HepG2 (cell line): Measurements from ENCODE around the gene TLR1. TPM values are rescaled to one million over a fixed set of nuclear protein-coding genes. Genes with fewer than 3 reads are reported as not detected.

Experiments used
- ATAC-seq: fragments of 200-7000 bp; cut with Tn5 transposase; 3 replicates; pipeline ENCODE4 v1.9.1; 2020; ENCODE audit warnings: mild to moderate bottlenecking, moderate library complexity
- BruUV-seq: library from RNA; stranded (reverse); fragments of 400-500 nt; replicated peaks from 2 replicates; lab custom pipeline; 2021; lab: Mats Ljungman, UMichigan
- CTCF ChIA-PET: fragments of 300-600 bp; formaldehyde crosslinking; extraction: SDS; loops from one replicate; lab custom pipeline; 2021; ENCODE audit warnings: low total read pairs, inconsistent platforms, low intra/inter-chr PET ratio; lab: Yijun Ruan, JAX
- POLR2A ChIA-PET: fragments of 350-600 bp; sonication (Branson Sonifier 250); formaldehyde crosslinking; loops from one replicate; lab custom pipeline; 2020; ENCODE audit warnings: antibody characterized with exemption, inconsistent platforms; lab: Yijun Ruan, JAX
- DNase-seq: peaks from one replicate; pipeline ENCODE4 v3.0.0-alpha.2; 2015; ENCODE audit warnings: low spot score
- FAIRE-seq: peaks from 3 replicates; lab custom pipeline; 2011; peaks lifted over from hg19 to GRCh38; lab: Jason Lieb, UNC
- H2AFZ ChIP-seq: one replicate; pipeline ENCODE4 v1.6.1; 2011; ENCODE audit warnings: low read length, inconsistent platforms
- H3K27ac ChIP-seq: fragments of 300-600 bp; 3 replicates; pipeline ENCODE4 v1.8.0; 2011; ENCODE audit warnings: mixed run types, mild to moderate bottlenecking, mixed read lengths, low read length, inconsistent platforms; ENCODE audit not compliant: insufficient read depth; ENCODE audit errors: extremely low read length
- H3K27me3 ChIP-seq, 2 experiments: fragments of 200-600 bp in 1 of 2; 2 replicates in 1 of 2; 3 replicates in 1 of 2; pipeline versions ENCODE4 v1.6.0 to v1.8.0; 2011; ENCODE audit warnings: low read length in 2 of 2, mild to moderate bottlenecking in 2 of 2, moderate library complexity in 2 of 2, inconsistent platforms in 1 of 2; ENCODE audit not compliant: insufficient read depth in 2 of 2, control insufficient read depth in 1 of 2
- H3K36me3 ChIP-seq, 2 experiments: fragments of 200-600 bp in 1 of 2; replicated peaks in 1 of 2; 2 replicates in 1 of 2; 3 replicates in 1 of 2; pipeline versions ENCODE4 v1.5.1 to v1.8.0; 2011; ENCODE audit warnings: low read length in 2 of 2, inconsistent platforms in 1 of 2; ENCODE audit not compliant: insufficient read depth in 2 of 2, control insufficient read depth in 1 of 2
- H3K4me1 ChIP-seq: 2 replicates; pipeline ENCODE4 v1.5.1; 2012; ENCODE audit warnings: low read length, inconsistent platforms; ENCODE audit not compliant: insufficient read depth
- H3K4me2 ChIP-seq: 2 replicates; pipeline ENCODE4 v1.6.0; 2011; ENCODE audit warnings: low read depth, low read length, inconsistent platforms
- H3K4me3 ChIP-seq, 3 experiments: fragments of 200-600 bp in 1 of 3; sonication (generic), shearing (Covaris generic) in 1 of 3; replicated peaks in 1 of 3; 2 replicates each; pipeline ENCODE4 v1.5.1; 2011 to 2016; ENCODE audit warnings: low read length in 3 of 3, inconsistent platforms in 2 of 3, low read depth in 2 of 3, mild to moderate bottlenecking in 2 of 3, control low read depth in 1 of 3, mixed read lengths in 1 of 3; ENCODE audit not compliant: insufficient read depth in 1 of 3
- H3K79me2 ChIP-seq: one replicate; pipeline ENCODE4 v1.6.1; 2011; ENCODE audit warnings: low read length, inconsistent platforms; ENCODE audit not compliant: insufficient read depth
- H3K9ac ChIP-seq: 2 replicates; pipeline ENCODE4 v1.6.0; 2011; ENCODE audit warnings: mild to moderate bottlenecking, low read depth, low read length, inconsistent platforms; ENCODE audit not compliant: insufficient read depth
- H3K9me3 ChIP-seq: 2 replicates; pipeline ENCODE4 v1.5.1; 2012; ENCODE audit warnings: mild to moderate bottlenecking, low read length
- H4K20me1 ChIP-seq: 2 replicates; pipeline ENCODE4 v1.6.0; 2011; ENCODE audit warnings: inconsistent platforms, mild to moderate bottlenecking, low read length, moderate library complexity; ENCODE audit not compliant: insufficient read depth
- MAZ ChIP-seq, 2 experiments: sonication (generic) in 1 of 2; formaldehyde crosslinking in 1 of 2; IDR thresholded peaks; 2 replicates each; pipeline versions ENCODE4 v1.5.0 to v1.6.1; 2012 to 2020; ENCODE audit warnings: low read depth in 2 of 2, mild to moderate bottlenecking in 2 of 2, borderline replicate concordance in 1 of 2, improper control_type of control experiment in 1 of 2, low read length in 1 of 2, missing genetic modification reagents in 1 of 2, moderate library complexity in 1 of 2
- MEF2D ChIP-seq: sonication (generic); formaldehyde crosslinking; IDR thresholded peaks from 2 replicates; pipeline ENCODE4 v1.5.1; 2020; ENCODE audit warnings: mild to moderate bottlenecking, missing genetic modification reagents
- NFE2L2 ChIP-seq: fragments of 150-350 bp; IDR thresholded peaks from 2 replicates; pipeline ENCODE4 v1.6.1; 2014; ENCODE audit warnings: low read length
- SRSF4 ChIP-seq: fragments of 200-400 bp; formaldehyde crosslinking; IDR thresholded peaks from one replicate; pipeline ENCODE4 v1.6.1; 2018; ENCODE audit warnings: mild to moderate bottlenecking, low read depth, low read length, moderate library complexity; ENCODE audit not compliant: poor library complexity, severe bottlenecking
- ZFAT ChIP-seq: sonication (generic); formaldehyde crosslinking; conservative IDR thresholded peaks from 2 replicates; pipeline ENCODE4 v1.8.1; 2023; ENCODE audit warnings: missing genetic modification reagents, inconsistent platforms
- ZNF292 ChIP-seq: sonication (generic); formaldehyde crosslinking; IDR thresholded peaks from 2 replicates; pipeline ENCODE4 v1.8.1; 2022; ENCODE audit warnings: mild to moderate bottlenecking, low read depth, missing genetic modification reagents, borderline replicate concordance
- ZNF607 ChIP-seq: sonication (generic); formaldehyde crosslinking; IDR thresholded peaks from 2 replicates; pipeline ENCODE4 v1.5.1; 2020; ENCODE audit warnings: missing genetic modification reagents, mild to moderate bottlenecking, borderline replicate concordance
- ZSCAN21 ChIP-seq: sonication (generic); formaldehyde crosslinking; IDR thresholded peaks from 2 replicates; pipeline ENCODE4 v1.8.0; 2022; ENCODE audit warnings: mild to moderate bottlenecking, missing genetic modification reagents, moderate library complexity, borderline replicate concordance
- WGBS: methylation state at CpG from one replicate; pipeline ENCODE4 v1.1.6; 2017; ENCODE audit warnings: low lambda C conversion rate; 5-methylcytosine and 5-hydroxymethylcytosine counted together
- in situ Hi-C: cut with HindIII; loops from 2 replicates; pipeline ENCODE4 v1.10.0; 2017; ENCODE audit warnings: low pct_unique_long_range_greater_than_20kb; ENCODE audit not compliant: extremely low pct_ligation_motif_present
- intact Hi-C: fragments of 100-400 bp; cut with micrococcal nuclease; formaldehyde crosslinking; loops from one replicate; pipeline ENCODE4 v1.10.0; 2022; ENCODE audit not compliant: unreplicated experiment
- polyA plus RNA-seq, 8 experiments: library from polyadenylated mRNA; depleted of rRNA in 3 of 8; stranded (reverse) in 7 of 8; unstranded in 1 of 8; fragments of >200 nt; fragmentation: Illumina TruSeq in 4 of 8; extraction: Trizol in 4 of 8; gene quantifications; 2 replicates each; pipeline versions ENCODE4 v1.2.1 to v1.2.3, GENCODE V29; 2011 to 2016; ENCODE audit warnings: low read depth in 4 of 8, missing spikeins in 1 of 8, mixed read lengths in 1 of 8; ENCODE audit not compliant: insufficient read depth in 1 of 8
- total RNA-seq, 5 experiments: library from RNA; depleted of rRNA; stranded (reverse); fragments of >200 nt; fragmentation: Illumina TruSeq; extraction: Trizol; gene quantifications; 2 replicates each; pipeline ENCODE4 v1.2.3, GENCODE V29; 2016; ENCODE audit warnings: low read depth in 1 of 5
- TF ChIP-seq, protein P1 (sequence below), 2 experiments: IDR thresholded peaks; 2 replicates each; pipeline ENCODE4 v1.6.1; 2011 to 2012; ENCODE audit warnings: low read length in 2 of 2, borderline replicate concordance in 1 of 2, low read depth in 1 of 2, mild to moderate bottlenecking in 1 of 2, moderate library complexity in 1 of 2
- TF ChIP-seq, protein P2 (sequence below): sonication (generic); formaldehyde crosslinking; IDR thresholded peaks from 2 replicates; pipeline ENCODE4 v1.9.0; 2021; ENCODE audit warnings: missing genetic modification reagents, borderline replicate concordance
- TF ChIP-seq, protein P3 (sequence below): sonication (generic); formaldehyde crosslinking; IDR thresholded peaks from 2 replicates; pipeline ENCODE4 v1.8.1; 2023; ENCODE audit warnings: missing genetic modification reagents, inconsistent platforms, borderline replicate concordance
- TF ChIP-seq, protein P4 (sequence below): sonication (generic); formaldehyde crosslinking; IDR thresholded peaks from 2 replicates; pipeline ENCODE4 v1.5.0; 2020; ENCODE audit warnings: mild to moderate bottlenecking, missing genetic modification reagents, borderline replicate concordance

The TLR1 gene
- total and polyA plus RNA-seq, 2 of the 13 experiments (the other 11 are each of a cell fraction or from before 2014, with no cell fraction given) = 0.08 to 0.11 TPM

DNA sequence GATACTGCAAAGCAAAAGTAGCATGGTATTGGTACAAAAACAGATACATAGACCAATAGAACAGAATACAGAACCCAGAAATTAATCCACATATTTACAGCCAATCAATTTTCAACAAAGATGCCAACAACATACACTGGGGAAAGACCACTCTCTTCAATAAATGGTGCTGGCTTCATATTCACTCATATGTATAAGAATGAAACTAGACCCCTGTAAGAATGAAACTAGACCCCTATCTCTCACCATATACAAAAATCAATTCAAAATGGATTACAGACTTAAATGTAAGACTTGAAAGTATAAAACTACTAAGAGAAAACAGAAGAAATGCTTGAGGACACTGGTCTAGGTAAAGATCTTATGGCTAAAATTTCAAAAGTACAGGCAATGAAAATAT lies 32.7 kb upstream of the TLR1 start (continued):
- TF ChIP-seq, protein P1, sequence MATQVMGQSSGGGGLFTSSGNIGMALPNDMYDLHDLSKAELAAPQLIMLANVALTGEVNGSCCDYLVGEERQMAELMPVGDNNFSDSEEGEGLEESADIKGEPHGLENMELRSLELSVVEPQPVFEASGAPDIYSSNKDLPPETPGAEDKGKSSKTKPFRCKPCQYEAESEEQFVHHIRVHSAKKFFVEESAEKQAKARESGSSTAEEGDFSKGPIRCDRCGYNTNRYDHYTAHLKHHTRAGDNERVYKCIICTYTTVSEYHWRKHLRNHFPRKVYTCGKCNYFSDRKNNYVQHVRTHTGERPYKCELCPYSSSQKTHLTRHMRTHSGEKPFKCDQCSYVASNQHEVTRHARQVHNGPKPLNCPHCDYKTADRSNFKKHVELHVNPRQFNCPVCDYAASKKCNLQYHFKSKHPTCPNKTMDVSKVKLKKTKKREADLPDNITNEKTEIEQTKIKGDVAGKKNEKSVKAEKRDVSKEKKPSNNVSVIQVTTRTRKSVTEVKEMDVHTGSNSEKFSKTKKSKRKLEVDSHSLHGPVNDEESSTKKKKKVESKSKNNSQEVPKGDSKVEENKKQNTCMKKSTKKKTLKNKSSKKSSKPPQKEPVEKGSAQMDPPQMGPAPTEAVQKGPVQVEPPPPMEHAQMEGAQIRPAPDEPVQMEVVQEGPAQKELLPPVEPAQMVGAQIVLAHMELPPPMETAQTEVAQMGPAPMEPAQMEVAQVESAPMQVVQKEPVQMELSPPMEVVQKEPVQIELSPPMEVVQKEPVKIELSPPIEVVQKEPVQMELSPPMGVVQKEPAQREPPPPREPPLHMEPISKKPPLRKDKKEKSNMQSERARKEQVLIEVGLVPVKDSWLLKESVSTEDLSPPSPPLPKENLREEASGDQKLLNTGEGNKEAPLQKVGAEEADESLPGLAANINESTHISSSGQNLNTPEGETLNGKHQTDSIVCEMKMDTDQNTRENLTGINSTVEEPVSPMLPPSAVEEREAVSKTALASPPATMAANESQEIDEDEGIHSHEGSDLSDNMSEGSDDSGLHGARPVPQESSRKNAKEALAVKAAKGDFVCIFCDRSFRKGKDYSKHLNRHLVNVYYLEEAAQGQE (IDR thresholded peaks at IDR 0.05; ENCODE audit: borderline replicate concordance in 1 of 2, low read depth in 1 of 2, low read length in 2 of 2) = no peak
- TF ChIP-seq ZSCAN21 = no peak
- TF ChIP-seq, protein P2, sequence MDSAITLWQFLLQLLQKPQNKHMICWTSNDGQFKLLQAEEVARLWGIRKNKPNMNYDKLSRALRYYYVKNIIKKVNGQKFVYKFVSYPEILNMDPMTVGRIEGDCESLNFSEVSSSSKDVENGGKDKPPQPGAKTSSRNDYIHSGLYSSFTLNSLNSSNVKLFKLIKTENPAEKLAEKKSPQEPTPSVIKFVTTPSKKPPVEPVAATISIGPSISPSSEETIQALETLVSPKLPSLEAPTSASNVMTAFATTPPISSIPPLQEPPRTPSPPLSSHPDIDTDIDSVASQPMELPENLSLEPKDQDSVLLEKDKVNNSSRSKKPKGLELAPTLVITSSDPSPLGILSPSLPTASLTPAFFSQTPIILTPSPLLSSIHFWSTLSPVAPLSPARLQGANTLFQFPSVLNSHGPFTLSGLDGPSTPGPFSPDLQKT (CRISPR knock-in tag) = no peak

DNA sequence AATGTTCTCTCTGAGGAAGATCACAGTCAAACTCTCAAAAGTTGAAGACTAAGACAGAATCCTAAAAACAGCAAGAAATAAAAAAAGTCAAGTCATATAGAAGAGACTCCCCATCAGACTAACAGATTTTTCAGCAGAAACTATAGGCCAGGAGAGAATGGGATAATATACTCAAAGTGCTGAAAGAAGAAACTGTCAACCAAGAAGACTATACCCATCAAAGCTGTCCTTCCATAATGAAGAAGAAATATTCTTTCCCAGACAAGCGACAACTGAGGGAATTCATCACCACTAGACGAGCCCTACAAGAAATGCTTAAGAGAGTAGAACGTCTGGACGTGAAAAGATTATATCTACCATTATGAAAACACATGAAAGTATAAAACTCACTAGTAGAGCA lies 30.0 kb upstream of the TLR1 start:
- H3K27me3 ChIP-seq = no peaks in the 10 kb centered on the region; a peak in 1 of 5 replicates
- in situ Hi-C loops = no loop called here
- H2AFZ ChIP-seq = no peak overlapping the region
- no peaks in the 10 kb centered on the region for H3K79me2 ChIP-seq
- ChIA-PET POLR2A (no interaction called here), CTCF (no interaction called here)
- H3K9me3 ChIP-seq = no peaks in the 10 kb centered on the region
- no peaks in the 10 kb centered on the region for H4K20me1 ChIP-seq
- H3K4me2 ChIP-seq = no peak overlapping the region
- FAIRE-seq (no peak), DNase-seq (no peak), ATAC-seq (no peak)
- H3K4me1 ChIP-seq = peaks cover 4% of the 10 kb centered on the region; the same call in 1 of the 2 replicates
- no peak overlapping the region for H3K27ac ChIP-seq
- intact Hi-C loops = no loop called here
- no peak overlapping the region for H3K4me3 ChIP-seq
- no TSS peak for BruUV-seq
- no peak overlapping the region for H3K9ac ChIP-seq
- no peaks in the 10 kb centered on the region for H3K36me3 ChIP-seq
- 51% methylated on average over 4 of the region's 4 CpGs for WGBS
- TF ChIP-seq ZFAT (no peak), MAZ (IDR thresholded peaks at IDR 0.05; ENCODE audit: borderline replicate concordance, low read depth, low read length) (no peak), MAZ (CRISPR knock-in tag; IDR thresholded peaks at IDR 0.05; ENCODE audit: low read depth) (no peak), SRSF4 (no peak), NFE2L2 (no peak), ZNF607 (CRISPR knock-in tag) (no peak), MEF2D (no peak), ZNF292 (CRISPR knock-in tag) (no peak)
- TF ChIP-seq, protein P3, sequence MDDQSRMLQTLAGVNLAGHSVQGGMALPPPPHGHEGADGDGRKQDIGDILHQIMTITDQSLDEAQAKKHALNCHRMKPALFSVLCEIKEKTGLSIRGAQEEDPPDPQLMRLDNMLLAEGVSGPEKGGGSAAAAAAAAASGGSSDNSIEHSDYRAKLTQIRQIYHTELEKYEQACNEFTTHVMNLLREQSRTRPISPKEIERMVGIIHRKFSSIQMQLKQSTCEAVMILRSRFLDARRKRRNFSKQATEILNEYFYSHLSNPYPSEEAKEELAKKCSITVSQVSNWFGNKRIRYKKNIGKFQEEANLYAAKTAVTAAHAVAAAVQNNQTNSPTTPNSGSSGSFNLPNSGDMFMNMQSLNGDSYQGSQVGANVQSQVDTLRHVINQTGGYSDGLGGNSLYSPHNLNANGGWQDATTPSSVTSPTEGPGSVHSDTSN (CRISPR knock-in tag) = no peak
- TF ChIP-seq, protein P4, sequence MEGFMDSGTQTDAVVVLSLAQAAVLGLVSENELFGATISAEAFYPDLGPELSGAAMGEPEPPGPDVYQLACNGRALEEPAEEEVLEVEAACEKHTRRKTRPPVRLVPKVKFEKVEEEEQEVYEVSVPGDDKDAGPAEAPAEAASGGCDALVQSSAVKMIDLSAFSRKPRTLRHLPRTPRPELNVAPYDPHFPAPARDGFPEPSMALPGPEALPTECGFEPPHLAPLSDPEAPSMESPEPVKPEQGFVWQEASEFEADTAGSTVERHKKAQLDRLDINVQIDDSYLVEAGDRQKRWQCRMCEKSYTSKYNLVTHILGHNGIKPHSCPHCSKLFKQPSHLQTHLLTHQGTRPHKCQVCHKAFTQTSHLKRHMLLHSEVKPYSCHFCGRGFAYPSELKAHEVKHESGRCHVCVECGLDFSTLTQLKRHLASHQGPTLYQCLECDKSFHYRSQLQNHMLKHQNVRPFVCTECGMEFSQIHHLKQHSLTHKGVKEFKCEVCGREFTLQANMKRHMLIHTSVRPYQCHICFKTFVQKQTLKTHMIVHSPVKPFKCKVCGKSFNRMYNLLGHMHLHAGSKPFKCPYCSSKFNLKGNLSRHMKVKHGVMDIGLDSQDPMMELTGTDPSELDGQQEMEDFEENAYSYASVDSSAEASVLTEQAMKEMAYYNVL (CRISPR knock-in tag) = no peak
